CD4-positive, alpha-beta T cell treated with Interleukin-4 for 4 hours (primary cell): Measurements from ENCODE around the gene RARA.
"Not testable (repeated sequence)": the region's sequence is repeated elsewhere in the genome, so short reads cannot be mapped to it uniquely, and the experiment has no call there.

Experiments used
- DNase-seq: peaks from one replicate; pipeline ENCODE4 v3.0.0-alpha.2; 2020

RARA gene

GRCh38 chr17:40382251-40382650 lies 73.3 kb downstream of the RARA start:
- no peak for DNase-seq

GRCh38 chr17:40386555-40386954 lies 77.6 kb downstream of the RARA start:
- DNase-seq: not testable (repeated sequence)

- DNase-seq: peak; percentile 31
Observed at GRCh38 chr17:40399185-40399584, 90.2 kb downstream of the RARA start.

- peak; percentile 25 for DNase-seq
Observed at GRCh38 chr17:40402668-40403067, 93.7 kb downstream of the RARA start.

- DNase-seq: no peak
Observed at GRCh38 chr17:40404003-40404402, 95.0 kb downstream of the RARA start.
